Measurements from ENCODE around the gene TMEM196. TPM values are rescaled to one million over a fixed set of nuclear protein-coding genes. Genes with fewer than 3 reads are reported as not detected.

TMEM196 gene
- total and polyA plus RNA-seq, 2 donors (not counting 1 experiment from before 2014, with no cell fraction given), result not detected

DNA sequence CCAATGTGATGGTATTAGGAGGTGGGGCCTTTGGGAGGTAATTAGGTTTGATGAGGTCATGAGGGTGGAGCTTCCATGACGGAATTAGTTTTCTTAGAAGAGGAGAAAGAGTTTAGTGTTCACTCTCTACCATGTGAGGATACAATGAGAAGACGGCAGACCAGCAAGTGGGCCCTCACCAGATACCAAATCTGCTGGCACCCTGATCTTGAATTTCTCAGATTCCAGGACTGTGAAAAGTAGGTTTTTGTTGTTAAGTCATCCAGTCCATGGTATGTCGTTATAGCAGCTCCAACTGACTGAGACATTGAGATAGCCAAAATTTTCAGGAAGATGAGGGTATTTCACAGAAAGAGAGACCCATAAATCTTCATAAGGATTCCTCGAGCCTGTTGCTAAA, 3.6 kb upstream of the TMEM196 start:
- no peak overlapping the region for H3K27ac ChIP-seq (ENCODE audit: low read length in 2 of 2)
- no peak for ATAC-seq (ENCODE audit: low read depth)
- Mint-ChIP-seq H3K4me3 (no peak overlapping the region), H3K27ac (no peak overlapping the region), H3K9me3 (ENCODE audit: insufficient read depth) (no peaks in the 10 kb centered on the region), H3K4me1 (peaks cover 14% of the 10 kb centered on the region), H3K27me3 (peaks cover 26% of the 10 kb centered on the region)
- H3K4me2 ChIP-seq (replicated peaks; ENCODE audit: low read depth, low read length, poor library complexity, severe bottlenecking), result no peak overlapping the region
- H3K4me3 ChIP-seq (ENCODE audit: control extremely low read depth in 1 of 5, extremely low read depth in 1 of 5, insufficient read depth in 1 of 5, low read depth in 2 of 5, low read length in 4 of 5), result no peak overlapping the region
- TF ChIP-seq EZH2 (IDR thresholded peaks at IDR 0.05; ENCODE audit: borderline replicate concordance, insufficient read depth, low read depth, low read length, poor library complexity, severe bottlenecking), result no peak
- TF ChIP-seq, protein P1, sequence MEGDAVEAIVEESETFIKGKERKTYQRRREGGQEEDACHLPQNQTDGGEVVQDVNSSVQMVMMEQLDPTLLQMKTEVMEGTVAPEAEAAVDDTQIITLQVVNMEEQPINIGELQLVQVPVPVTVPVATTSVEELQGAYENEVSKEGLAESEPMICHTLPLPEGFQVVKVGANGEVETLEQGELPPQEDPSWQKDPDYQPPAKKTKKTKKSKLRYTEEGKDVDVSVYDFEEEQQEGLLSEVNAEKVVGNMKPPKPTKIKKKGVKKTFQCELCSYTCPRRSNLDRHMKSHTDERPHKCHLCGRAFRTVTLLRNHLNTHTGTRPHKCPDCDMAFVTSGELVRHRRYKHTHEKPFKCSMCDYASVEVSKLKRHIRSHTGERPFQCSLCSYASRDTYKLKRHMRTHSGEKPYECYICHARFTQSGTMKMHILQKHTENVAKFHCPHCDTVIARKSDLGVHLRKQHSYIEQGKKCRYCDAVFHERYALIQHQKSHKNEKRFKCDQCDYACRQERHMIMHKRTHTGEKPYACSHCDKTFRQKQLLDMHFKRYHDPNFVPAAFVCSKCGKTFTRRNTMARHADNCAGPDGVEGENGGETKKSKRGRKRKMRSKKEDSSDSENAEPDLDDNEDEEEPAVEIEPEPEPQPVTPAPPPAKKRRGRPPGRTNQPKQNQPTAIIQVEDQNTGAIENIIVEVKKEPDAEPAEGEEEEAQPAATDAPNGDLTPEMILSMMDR (IDR thresholded peaks at IDR 0.05), result no peak
- H2AFZ ChIP-seq (ENCODE audit: insufficient read depth, low read depth, low read length, poor library complexity, severe bottlenecking), result no peak overlapping the region
- WGBS (ENCODE audit: insufficient coverage), result 78% methylated on average over 2 of the region's 4 CpGs
- no peaks in the 10 kb centered on the region for H3K79me2 ChIP-seq (ENCODE audit: control insufficient read depth, insufficient read depth, low read length)
- no peaks in the 10 kb centered on the region for H3K36me3 ChIP-seq (replicated peaks in 1 of 2; ENCODE audit: control extremely low read depth in 1 of 2, control insufficient read depth in 1 of 2, extremely low read depth in 1 of 2, insufficient read depth in 2 of 2, low read length in 1 of 2)
- H3K9ac ChIP-seq (ENCODE audit: low read length), result no peak overlapping the region
- POLR2A ChIA-PET, result no interaction called here
- CTCF ChIA-PET, result no interaction called here
- intact Hi-C loops (cut with micrococcal nuclease), result no loop called here
- H4K20me1 ChIP-seq (ENCODE audit: control insufficient read depth, insufficient read depth, low read length, poor library complexity, severe bottlenecking), result no peaks in the 10 kb centered on the region
- DNase-seq, result no peak
- H3K27me3 ChIP-seq (replicated peaks in 1 of 4; ENCODE audit: control extremely low read depth in 1 of 4, control insufficient read depth in 3 of 4, insufficient read depth in 4 of 4, low read length in 3 of 4), result peaks cover 0 to 31% (median 23%) of the 10 kb centered on the region in 4 experiments
- H3K9me3 ChIP-seq (ENCODE audit: control extremely low read depth in 1 of 3, control insufficient read depth in 2 of 3, insufficient read depth in 1 of 3, low read length in 2 of 3), result no peaks in the 10 kb centered on the region
- peaks cover 7 to 16% of the 10 kb centered on the region in 2 donors for H3K4me1 ChIP-seq (ENCODE audit: control insufficient read depth in 2 of 2, insufficient read depth in 2 of 2, low read length in 2 of 2)

DNA sequence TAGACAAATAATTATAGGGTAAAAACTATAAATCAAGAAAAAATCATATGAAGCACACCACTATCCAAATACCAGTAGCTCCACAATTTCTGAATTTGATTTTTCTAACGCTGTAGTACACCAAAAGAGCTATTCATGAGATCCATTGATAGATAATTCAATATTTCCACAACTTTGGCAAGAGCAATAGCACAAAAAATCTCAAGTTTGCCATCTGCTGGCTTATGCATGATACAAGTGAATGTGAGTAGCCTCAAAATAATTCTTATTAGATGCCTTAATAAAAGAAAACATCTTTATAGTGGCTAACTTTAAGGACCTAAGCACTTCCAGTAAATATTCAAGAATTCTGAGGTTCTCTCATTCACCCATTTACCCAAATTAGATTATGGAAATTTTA, 2.2 kb upstream of the TMEM196 start:
- Mint-ChIP-seq H3K27ac (no peak overlapping the region), H3K27me3 (peaks cover 36% of the 10 kb centered on the region), H3K9me3 (ENCODE audit: insufficient read depth) (no peaks in the 10 kb centered on the region), H3K4me1 (peaks cover 14% of the 10 kb centered on the region), H3K4me3 (no peak overlapping the region)
- Histone ChIP-seq H2AFZ (ENCODE audit: insufficient read depth, low read depth, low read length, poor library complexity, severe bottlenecking) (no peak overlapping the region), H3K27ac (ENCODE audit: low read length in 2 of 2) (no peak overlapping the region), H3K4me1 (ENCODE audit: control insufficient read depth in 2 of 2, insufficient read depth in 2 of 2, low read length in 2 of 2) (peaks cover 7 to 16% of the 10 kb centered on the region in 2 donors), H4K20me1 (ENCODE audit: control insufficient read depth, insufficient read depth, low read length, poor library complexity, severe bottlenecking) (no peaks in the 10 kb centered on the region), H3K79me2 (ENCODE audit: control insufficient read depth, insufficient read depth, low read length) (no peaks in the 10 kb centered on the region), H3K4me3 (ENCODE audit: control extremely low read depth in 1 of 5, extremely low read depth in 1 of 5, insufficient read depth in 1 of 5, low read depth in 2 of 5, low read length in 4 of 5) (no peak overlapping the region), H3K9me3 (ENCODE audit: control extremely low read depth in 1 of 3, control insufficient read depth in 2 of 3, insufficient read depth in 1 of 3, low read length in 2 of 3) (no peaks in the 10 kb centered on the region), H3K36me3 (replicated peaks in 1 of 2; ENCODE audit: control extremely low read depth in 1 of 2, control insufficient read depth in 1 of 2, extremely low read depth in 1 of 2, insufficient read depth in 2 of 2, low read length in 1 of 2) (no peaks in the 10 kb centered on the region), H3K9ac (ENCODE audit: low read length) (no peak overlapping the region), H3K27me3 (replicated peaks in 1 of 4; ENCODE audit: control extremely low read depth in 1 of 4, control insufficient read depth in 3 of 4, insufficient read depth in 4 of 4, low read length in 3 of 4) (peaks cover 0 to 44% (median 24%) of the 10 kb centered on the region in 4 experiments), H3K4me2 (replicated peaks; ENCODE audit: low read depth, low read length, poor library complexity, severe bottlenecking) (no peak overlapping the region)
- intact Hi-C loops (cut with micrococcal nuclease), result no loop called here
- no peak for DNase-seq
- CTCF ChIA-PET, result no interaction called here
- ATAC-seq (ENCODE audit: low read depth), result no peak
- WGBS (ENCODE audit: insufficient coverage), result 100% methylated on average over 1 of the region's 1 CpG
- POLR2A ChIA-PET, result no interaction called here
- TF ChIP-seq, protein P1 (IDR thresholded peaks at IDR 0.05), result no peak
- TF ChIP-seq EZH2 (IDR thresholded peaks at IDR 0.05; ENCODE audit: borderline replicate concordance, insufficient read depth, low read depth, low read length, poor library complexity, severe bottlenecking), result no peak
